SK-N-MC (cell line): Measurements from ENCODE around the gene PRMT7.
"Not testable (repeated sequence)": the region's sequence is repeated elsewhere in the genome, so short reads cannot be mapped to it uniquely, and the experiment has no call there.

Experiments used
- DNase-seq: peaks from one replicate; pipeline ENCODE4 v3.0.0-alpha.2; 2011; ENCODE audit warnings: low read depth, low spot score
- H3K27ac ChIP-seq: fragments of 200-600 bp; sonication (generic); 2 replicates; pipeline ENCODE4 v1.5.1; 2016; ENCODE audit warnings: mixed run types
- H3K36me3 ChIP-seq: fragments of 200-600 bp; sonication (generic); 2 replicates; pipeline ENCODE4 v1.6.1; 2017; ENCODE audit warnings: antibody characterized with exemption, low read length, mixed read lengths; ENCODE audit not compliant: insufficient read depth
- H3K4me3 ChIP-seq: fragments of 200-600 bp; sonication (generic); 2 replicates; pipeline ENCODE4 v1.5.1; 2016
- H3K9ac ChIP-seq: fragments of 200-600 bp; sonication (generic); 2 replicates; pipeline ENCODE4 v1.8.0; 2017; ENCODE audit warnings: mixed run types, mixed read lengths; ENCODE audit not compliant: insufficient read length
- H3K9me3 ChIP-seq: fragments of 200-600 bp; sonication (generic); 2 replicates; pipeline ENCODE4 v1.6.1; 2017; ENCODE audit warnings: low read depth, mild to moderate bottlenecking, antibody characterized with exemption, low read length, moderate library complexity, mixed read lengths
- EZH2 ChIP-seq: fragments of 200-600 bp; sonication (generic); IDR thresholded peaks from one replicate; pipeline ENCODE4 v1.6.1; 2017; ENCODE audit warnings: antibody characterized with exemption
- FOXP2 ChIP-seq: optimal IDR thresholded peaks from 2 replicates; pipeline ENCODE3; 2011; ENCODE audit warnings: mild to moderate bottlenecking, moderate library complexity; ENCODE audit not compliant: insufficient read depth; ENCODE audit errors: extremely low read length, control extremely low read depth
- POLR2AphosphoS5 ChIP-seq: IDR thresholded peaks from 2 replicates; pipeline ENCODE4 v1.6.1; 2012; ENCODE audit warnings: mild to moderate bottlenecking, low read depth, low read length, borderline replicate concordance

Gene PRMT7

GRCh38 chr16:68287276-68288251, 23.3 kb upstream of the PRMT7 start:
- no peak overlapping the region for H3K27ac ChIP-seq
- no peak for DNase-seq
- H3K9ac ChIP-seq = no peak overlapping the region
- no peaks in the 10 kb centered on the region; the same call in 1 of the 2 replicates for H3K36me3 ChIP-seq
- no peak overlapping the region for H3K4me3 ChIP-seq
- no peak for TF ChIP-seq FOXP2
- no peak for TF ChIP-seq EZH2
- no peak for TF ChIP-seq POLR2AphosphoS5
- H3K9me3 ChIP-seq = no peaks in the 10 kb centered on the region

DNA sequence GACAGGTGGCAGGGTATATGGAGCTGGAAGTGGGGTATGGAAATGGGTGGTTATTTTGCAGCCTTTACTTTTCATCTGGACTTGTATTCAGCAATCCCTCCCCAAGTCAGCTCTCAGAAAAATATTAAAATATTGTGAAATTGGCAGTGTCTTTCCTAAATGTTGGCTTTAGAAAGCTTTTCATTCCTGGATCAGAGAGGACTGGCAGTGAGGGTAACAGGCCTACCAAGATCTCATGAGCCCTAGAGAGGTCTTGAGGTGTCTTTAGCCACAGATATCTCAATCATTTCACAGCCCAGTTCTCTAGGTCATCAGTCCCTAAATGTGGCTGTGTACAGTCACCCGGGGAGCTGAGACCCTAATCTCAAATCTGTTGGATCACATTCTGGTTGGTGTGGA, 22.6 kb upstream of the PRMT7 start:
- H3K9ac ChIP-seq = no peak overlapping the region
- no peak overlapping the region for H3K27ac ChIP-seq
- no peak overlapping the region for H3K4me3 ChIP-seq
- DNase-seq = no peak
- TF ChIP-seq POLR2AphosphoS5 (no peak), EZH2 (no peak), FOXP2 (no peak)
- no peaks in the 10 kb centered on the region for H3K9me3 ChIP-seq
- no peaks in the 10 kb centered on the region; the same call in 1 of the 2 replicates for H3K36me3 ChIP-seq

GRCh38 chr16:68288796-68289195, 22.0 kb upstream of the PRMT7 start:
- H3K36me3 ChIP-seq, H3K9ac ChIP-seq: not testable (repeated sequence)

GRCh38 chr16:68289202-68289601, 21.6 kb upstream of the PRMT7 start:
- DNase-seq = no peak
- no peaks in the 10 kb centered on the region for H3K9me3 ChIP-seq
- TF ChIP-seq POLR2AphosphoS5 (no peak), FOXP2 (no peak), EZH2 (no peak)
- no peaks in the 10 kb centered on the region; the same call in 1 of the 2 replicates for H3K36me3 ChIP-seq
- H3K4me3 ChIP-seq = no peak overlapping the region
- no peak overlapping the region for H3K9ac ChIP-seq
- no peak overlapping the region for H3K27ac ChIP-seq

More at GRCh38 chr16:68288796-68289195, 22.0 kb upstream of the PRMT7 start:
- H3K9me3 ChIP-seq, H3K27ac ChIP-seq, H3K4me3 ChIP-seq, DNase-seq: not testable (repeated sequence)

GRCh38 chr16:68289621-68290329, 21.0 kb upstream of the PRMT7 start:
- H3K9ac ChIP-seq = no peak overlapping the region
- H3K36me3 ChIP-seq = no peaks in the 10 kb centered on the region; the same call in 1 of the 2 replicates
- H3K9me3 ChIP-seq = no peaks in the 10 kb centered on the region
- H3K27ac ChIP-seq = no peak overlapping the region
- no peak for DNase-seq
- TF ChIP-seq POLR2AphosphoS5 = no peak
- TF ChIP-seq FOXP2 = no peak
- TF ChIP-seq EZH2 = no peak
- H3K4me3 ChIP-seq = no peak overlapping the region

- H3K4me3 ChIP-seq = no peak overlapping the region
- no peak overlapping the region for H3K27ac ChIP-seq
- no peak overlapping the region for H3K9ac ChIP-seq
- TF ChIP-seq EZH2 = no peak
- no peak for TF ChIP-seq FOXP2
- no peak for TF ChIP-seq POLR2AphosphoS5
- H3K36me3 ChIP-seq = no peaks in the 10 kb centered on the region; the same call in 1 of the 2 replicates
- no peaks in the 10 kb centered on the region for H3K9me3 ChIP-seq
- no peak for DNase-seq
These were observed 20.4 kb upstream of the PRMT7 start for GRCh38 chr16:68290450-68290849.

GRCh38 chr16:68291227-68291626, 19.6 kb upstream of the PRMT7 start:
- Histone ChIP-seq H3K27ac (no peak overlapping the region), H3K9ac (no peak overlapping the region), H3K9me3 (no peaks in the 10 kb centered on the region), H3K4me3 (no peak overlapping the region), H3K36me3 (no peaks in the 10 kb centered on the region; the same call in 1 of the 2 replicates)
- DNase-seq = no peak
- TF ChIP-seq POLR2AphosphoS5 = no peak
- no peak for TF ChIP-seq FOXP2

DNA sequence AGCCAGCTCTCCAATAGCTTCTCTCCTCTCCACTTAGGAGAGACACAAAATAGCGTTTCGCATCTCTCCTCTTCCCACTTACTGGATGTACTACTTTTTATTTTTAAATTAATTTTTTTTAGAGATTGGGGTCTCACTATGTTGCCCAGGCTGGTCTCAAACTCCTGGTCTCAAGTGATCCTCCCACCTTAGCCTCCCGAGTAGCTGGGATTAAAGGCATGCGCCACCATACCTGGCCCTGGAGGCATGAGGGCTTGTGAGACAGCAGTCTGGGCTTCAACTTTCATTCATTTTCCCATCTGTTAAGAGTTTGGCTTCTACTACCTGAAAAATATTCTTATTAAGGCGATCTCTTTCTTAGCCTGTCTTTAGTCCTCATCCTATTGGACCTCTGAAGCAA, 18.4 kb upstream of the PRMT7 start:
- DNase-seq = no peak
- Histone ChIP-seq H3K27ac (no peak overlapping the region), H3K36me3 (no peaks in the 10 kb centered on the region; the same call in 1 of the 2 replicates), H3K9me3 (no peaks in the 10 kb centered on the region), H3K9ac (no peak overlapping the region), H3K4me3 (no peak overlapping the region)
- TF ChIP-seq FOXP2 (no peak), POLR2AphosphoS5 (no peak), EZH2 (no peak)
